22Rv1 (cell line): ENCODE data around the gene CPXM2.

Experiments
- ZFX ChIP-seq: fragments of 450-650 bp; IDR thresholded peaks from 2 replicates; pipeline ENCODE4 v1.6.1; 2017; ENCODE audit warnings: antibody characterized with exemption, borderline replicate concordance
- TF ChIP-seq, protein P1 (sequence below): fragments of 450-650 bp; IDR thresholded peaks from 2 replicates; pipeline ENCODE4 v1.5.1; 2017; ENCODE audit warnings: mild to moderate bottlenecking

DNA sequence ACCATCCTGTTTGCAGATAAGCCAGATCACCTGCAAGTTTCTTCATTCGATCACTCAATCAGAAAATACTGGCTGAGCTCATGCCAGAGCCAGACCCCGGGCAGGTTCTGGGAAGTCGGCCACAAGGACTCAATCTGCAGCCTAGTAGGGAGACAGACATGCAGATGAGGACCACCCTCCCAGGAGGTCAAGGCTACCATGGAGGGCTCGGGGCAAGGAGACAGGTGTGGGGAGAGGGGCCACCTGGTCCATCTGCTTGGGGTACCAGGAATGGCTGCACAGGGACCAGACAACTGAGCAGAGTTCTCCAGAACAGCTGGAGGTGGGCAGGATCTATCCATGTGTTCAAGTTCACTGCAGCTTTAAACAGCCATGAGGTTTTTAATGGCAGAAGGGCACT, 16.8 kb upstream of the CPXM2 start:
- TF ChIP-seq, protein P1, sequence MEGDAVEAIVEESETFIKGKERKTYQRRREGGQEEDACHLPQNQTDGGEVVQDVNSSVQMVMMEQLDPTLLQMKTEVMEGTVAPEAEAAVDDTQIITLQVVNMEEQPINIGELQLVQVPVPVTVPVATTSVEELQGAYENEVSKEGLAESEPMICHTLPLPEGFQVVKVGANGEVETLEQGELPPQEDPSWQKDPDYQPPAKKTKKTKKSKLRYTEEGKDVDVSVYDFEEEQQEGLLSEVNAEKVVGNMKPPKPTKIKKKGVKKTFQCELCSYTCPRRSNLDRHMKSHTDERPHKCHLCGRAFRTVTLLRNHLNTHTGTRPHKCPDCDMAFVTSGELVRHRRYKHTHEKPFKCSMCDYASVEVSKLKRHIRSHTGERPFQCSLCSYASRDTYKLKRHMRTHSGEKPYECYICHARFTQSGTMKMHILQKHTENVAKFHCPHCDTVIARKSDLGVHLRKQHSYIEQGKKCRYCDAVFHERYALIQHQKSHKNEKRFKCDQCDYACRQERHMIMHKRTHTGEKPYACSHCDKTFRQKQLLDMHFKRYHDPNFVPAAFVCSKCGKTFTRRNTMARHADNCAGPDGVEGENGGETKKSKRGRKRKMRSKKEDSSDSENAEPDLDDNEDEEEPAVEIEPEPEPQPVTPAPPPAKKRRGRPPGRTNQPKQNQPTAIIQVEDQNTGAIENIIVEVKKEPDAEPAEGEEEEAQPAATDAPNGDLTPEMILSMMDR = no peak
- no peak for TF ChIP-seq ZFX
